H9 (cell line): ENCODE measurements around the gene PALS2. TPM values are rescaled to one million over a fixed set of nuclear protein-coding genes. Genes with fewer than 3 reads are reported as not detected.

Experiments used
- DNase-seq: peaks from one replicate; pipeline ENCODE4 v3.0.0-alpha.2; 2017
- H2AFZ ChIP-seq: one replicate; pipeline ENCODE4 v1.6.1; 2013; ENCODE audit warnings: mild to moderate bottlenecking, low read length, control low read depth, moderate library complexity
- H2AK5ac ChIP-seq: 2 replicates; pipeline ENCODE4 v1.6.1; 2013; ENCODE audit warnings: low read length, control low read depth, mixed read lengths; ENCODE audit not compliant: insufficient read length
- H2BK120ac ChIP-seq: one replicate; pipeline ENCODE4 v1.6.1; 2013; ENCODE audit warnings: low read depth, mild to moderate bottlenecking, low read length, control low read depth, inconsistent platforms; ENCODE audit not compliant: poor library complexity, severe bottlenecking
- H2BK12ac ChIP-seq: 2 replicates; pipeline ENCODE4 v1.6.1; 2013; ENCODE audit warnings: low read length, control low read depth, mixed read lengths, low read depth; ENCODE audit not compliant: insufficient read length
- H2BK15ac ChIP-seq: 2 replicates; pipeline ENCODE4 v1.6.1; 2013; ENCODE audit warnings: low read depth, low read length, control low read depth
- H2BK20ac ChIP-seq: one replicate; pipeline ENCODE4 v1.6.1; 2013; ENCODE audit warnings: low read depth, mild to moderate bottlenecking, low read length, control low read depth, inconsistent platforms; ENCODE audit not compliant: poor library complexity, severe bottlenecking
- H2BK5ac ChIP-seq: 2 replicates; pipeline ENCODE4 v1.6.1; 2013; ENCODE audit warnings: low read length, control low read depth, mixed read lengths; ENCODE audit not compliant: insufficient read length
- H3K14ac ChIP-seq: 2 replicates; pipeline ENCODE4 v1.6.1; 2013; ENCODE audit warnings: low read length, control low read depth; ENCODE audit not compliant: insufficient read depth
- H3K18ac ChIP-seq: 2 replicates; pipeline ENCODE4 v1.6.1; 2013; ENCODE audit warnings: low read depth, mild to moderate bottlenecking, mixed read lengths, low read length, control low read depth; ENCODE audit not compliant: insufficient read length
- H3K23ac ChIP-seq: 2 replicates; pipeline ENCODE4 v1.6.1; 2013; ENCODE audit warnings: low read length, control low read depth, mixed read lengths, low read depth; ENCODE audit not compliant: insufficient read length
- H3K23me2 ChIP-seq: 2 replicates; pipeline ENCODE4 v1.6.1; 2013; ENCODE audit warnings: low read depth, mild to moderate bottlenecking, mixed read lengths, low read length, control low read depth; ENCODE audit not compliant: insufficient read length, poor library complexity, severe bottlenecking
- H3K27ac ChIP-seq: 2 replicates; pipeline ENCODE4 v1.5.1; 2013; ENCODE audit warnings: low read length, control low read depth, mixed read lengths, low read depth; ENCODE audit not compliant: insufficient read length
- H3K27me3 ChIP-seq: 2 replicates; pipeline ENCODE4 v1.6.1; 2013; ENCODE audit warnings: low read length, control low read depth, inconsistent platforms; ENCODE audit not compliant: insufficient read depth
- H3K4ac ChIP-seq: 2 replicates; pipeline ENCODE4 v1.6.1; 2013; ENCODE audit warnings: low read depth, mild to moderate bottlenecking, control low read depth, inconsistent platforms, low read length, moderate library complexity
- H3K4me1 ChIP-seq: 2 replicates; pipeline ENCODE4 v1.6.1; 2013; ENCODE audit warnings: low read length, control low read depth, inconsistent platforms; ENCODE audit not compliant: insufficient read depth
- H3K4me2 ChIP-seq: 2 replicates; pipeline ENCODE4 v1.6.1; 2013; ENCODE audit warnings: low read length, control low read depth, mixed read lengths; ENCODE audit not compliant: insufficient read length, insufficient read depth
- H3K56ac ChIP-seq: 2 replicates; pipeline ENCODE4 v1.6.1; 2013; ENCODE audit warnings: low read depth, mild to moderate bottlenecking, mixed read lengths, low read length, control low read depth; ENCODE audit not compliant: insufficient read length
- H3K79me1 ChIP-seq: 2 replicates; pipeline ENCODE4 v1.6.1; 2013; ENCODE audit warnings: low read depth, mild to moderate bottlenecking, moderate library complexity, low read length, control low read depth, inconsistent platforms; ENCODE audit not compliant: insufficient read depth, poor library complexity, severe bottlenecking
- H3K79me2 ChIP-seq: 2 replicates; pipeline ENCODE4 v1.6.1; 2013; ENCODE audit warnings: low read length, control low read depth, inconsistent platforms; ENCODE audit not compliant: insufficient read depth
- H3K9ac ChIP-seq: 2 replicates; pipeline ENCODE4 v1.6.1; 2013; ENCODE audit warnings: low read length, control low read depth, mixed read lengths; ENCODE audit not compliant: insufficient read length; ENCODE audit errors: extremely low read depth
- H3K9me3 ChIP-seq: one replicate; pipeline ENCODE4 v1.6.1; 2013; ENCODE audit warnings: low read depth, low read length, inconsistent platforms; ENCODE audit not compliant: control insufficient read depth
- H3T11ph ChIP-seq: one replicate; pipeline ENCODE4 v1.6.1; 2013; ENCODE audit warnings: mild to moderate bottlenecking, low read length, control low read depth, inconsistent platforms
- H4K20me1 ChIP-seq: one replicate; pipeline ENCODE4 v1.6.1; 2013; ENCODE audit not compliant: control insufficient read depth, insufficient read length, insufficient read depth
- H4K5ac ChIP-seq: 2 replicates; pipeline ENCODE4 v1.6.1; 2013; ENCODE audit warnings: low read depth, mild to moderate bottlenecking, mixed read lengths, low read length, control low read depth; ENCODE audit not compliant: insufficient read length
- H4K8ac ChIP-seq: replicated peaks from 2 replicates; pipeline ENCODE4 v1.6.1; 2013; ENCODE audit warnings: low read length, control low read depth, mixed read lengths, low read depth; ENCODE audit not compliant: insufficient read length
- H4K91ac ChIP-seq: 2 replicates; pipeline ENCODE4 v1.6.1; 2013; ENCODE audit warnings: low read depth, mild to moderate bottlenecking, moderate library complexity, mixed read lengths, low read length, control low read depth; ENCODE audit not compliant: insufficient read length
- H3K27ac Mint-ChIP-seq, 3 experiments: 2 replicates in 2 of 3; 3 replicates in 1 of 3; pipeline ENCODE4 v1.8.0; 2020 to 2021; ENCODE audit warnings: mixed read lengths in 3 of 3, mild to moderate bottlenecking in 1 of 3, moderate library complexity in 1 of 3
- H3K27me3 Mint-ChIP-seq: 2 replicates; pipeline ENCODE4 v1.8.0; 2021; ENCODE audit warnings: low read depth, mild to moderate bottlenecking, moderate library complexity, mixed read lengths
- H3K36me3 Mint-ChIP-seq, 3 experiments: 2 replicates in 2 of 3; 3 replicates in 1 of 3; pipeline ENCODE4 v1.8.0; 2020 to 2021; ENCODE audit warnings: low read depth in 3 of 3, mixed read lengths in 3 of 3; ENCODE audit not compliant: insufficient read depth in 1 of 3
- H3K4me1 Mint-ChIP-seq, 2 experiments: 2 replicates each; pipeline ENCODE4 v1.8.0; 2020; ENCODE audit warnings: mixed read lengths in 2 of 2
- H3K4me3 Mint-ChIP-seq, 2 experiments: 2 replicates in 1 of 2; 3 replicates in 1 of 2; pipeline ENCODE4 v1.8.0; 2020 to 2021; ENCODE audit warnings: mild to moderate bottlenecking in 2 of 2, mixed read lengths in 2 of 2, moderate library complexity in 1 of 2
- H3K9me3 Mint-ChIP-seq, 2 experiments: 2 replicates in 1 of 2; 3 replicates in 1 of 2; pipeline ENCODE4 v1.8.0; 2020; ENCODE audit warnings: mild to moderate bottlenecking in 2 of 2, mixed read lengths in 2 of 2, moderate library complexity in 1 of 2
- WGBS: extraction: QIAGEN DNeasy Blood & Tissue Kit; methylation state at CpG from one replicate; pipeline ENCODE4 v1.1.7; 2013; ENCODE audit warnings: missing lambda C conversion rate, low lambda C conversion rate, mixed read lengths; ENCODE audit not compliant: insufficient read length; ENCODE audit errors: extremely low coverage; 5-methylcytosine and 5-hydroxymethylcytosine counted together
- total RNA-seq: library from RNA; stranded (reverse); gene quantifications from 2 replicates; pipeline ENCODE4 v1.2.1, GENCODE V29; 2021
- TF ChIP-seq, protein P1 (sequence below): fragments of 200-600 bp; sonication (generic); conservative IDR thresholded peaks from 3 replicates; pipeline ENCODE4 v1.8.0; 2021; ENCODE audit warnings: antibody characterized with exemption, mild to moderate bottlenecking

Gene PALS2
- total RNA-seq, 1 experiment from 2014 or later = 63.1 TPM

DNA sequence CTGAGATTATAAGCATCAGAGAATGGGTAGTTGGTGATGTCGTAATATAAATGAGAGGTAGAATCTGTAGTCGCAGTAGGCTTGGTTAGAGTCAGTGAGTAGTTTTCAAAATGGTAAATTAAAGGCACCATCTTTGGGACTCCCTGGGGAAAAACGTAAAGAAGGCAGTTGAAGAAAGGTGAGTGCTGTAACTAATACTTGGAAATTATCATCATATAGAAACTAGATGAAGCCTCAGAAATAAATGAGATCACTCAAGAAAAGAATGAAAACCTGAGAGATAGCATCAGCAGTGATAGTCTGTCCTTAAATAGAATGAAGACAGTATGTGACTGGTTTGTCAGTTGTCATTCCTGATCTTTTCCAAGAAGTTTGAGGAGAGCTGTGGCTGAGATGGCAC is 23.8 kb downstream of the PALS2 start:
- Histone ChIP-seq H3T11ph (no peak overlapping the region), H3K23ac (no peak overlapping the region), H4K20me1 (no peaks in the 10 kb centered on the region), H2BK5ac (no peak overlapping the region), H3K14ac (no peak overlapping the region), H3K9ac (no peak overlapping the region), H3K56ac (no peak overlapping the region), H3K4me2 (no peak overlapping the region), H4K91ac (no peak overlapping the region), H3K27ac (no peak overlapping the region), H3K4ac (no peak overlapping the region), H2BK120ac (no peak overlapping the region), H2AK5ac (no peak overlapping the region), H2BK20ac (no peak overlapping the region), H2AFZ (no peak overlapping the region), H3K18ac (no peak overlapping the region), H3K27me3 (no peaks in the 10 kb centered on the region), H4K8ac (no peak overlapping the region), H2BK15ac (no peak overlapping the region), H2BK12ac (no peak overlapping the region), H3K79me2 (peaks cover 37% of the 10 kb centered on the region), H4K5ac (no peak overlapping the region), H3K79me1 (peaks cover 5% of the 10 kb centered on the region), H3K4me1 (peaks cover 3% of the 10 kb centered on the region; the same call in 1 of the 2 replicates), H3K9me3 (no peaks in the 10 kb centered on the region), H3K23me2 (no peaks in the 10 kb centered on the region)
- no peak for DNase-seq
- H3K9me3 Mint-ChIP-seq = peaks cover 2% of the 10 kb centered on the region in 2 experiments; a peak in 3 of 5 replicates
- H3K27me3 Mint-ChIP-seq = no peaks in the 10 kb centered on the region
- peaks cover 0 to 13% (median 6%) of the 10 kb centered on the region in 3 experiments; a peak in 6 of 7 replicates for H3K36me3 Mint-ChIP-seq
- no peak overlapping the region for H3K27ac Mint-ChIP-seq
- TF ChIP-seq, protein P1, sequence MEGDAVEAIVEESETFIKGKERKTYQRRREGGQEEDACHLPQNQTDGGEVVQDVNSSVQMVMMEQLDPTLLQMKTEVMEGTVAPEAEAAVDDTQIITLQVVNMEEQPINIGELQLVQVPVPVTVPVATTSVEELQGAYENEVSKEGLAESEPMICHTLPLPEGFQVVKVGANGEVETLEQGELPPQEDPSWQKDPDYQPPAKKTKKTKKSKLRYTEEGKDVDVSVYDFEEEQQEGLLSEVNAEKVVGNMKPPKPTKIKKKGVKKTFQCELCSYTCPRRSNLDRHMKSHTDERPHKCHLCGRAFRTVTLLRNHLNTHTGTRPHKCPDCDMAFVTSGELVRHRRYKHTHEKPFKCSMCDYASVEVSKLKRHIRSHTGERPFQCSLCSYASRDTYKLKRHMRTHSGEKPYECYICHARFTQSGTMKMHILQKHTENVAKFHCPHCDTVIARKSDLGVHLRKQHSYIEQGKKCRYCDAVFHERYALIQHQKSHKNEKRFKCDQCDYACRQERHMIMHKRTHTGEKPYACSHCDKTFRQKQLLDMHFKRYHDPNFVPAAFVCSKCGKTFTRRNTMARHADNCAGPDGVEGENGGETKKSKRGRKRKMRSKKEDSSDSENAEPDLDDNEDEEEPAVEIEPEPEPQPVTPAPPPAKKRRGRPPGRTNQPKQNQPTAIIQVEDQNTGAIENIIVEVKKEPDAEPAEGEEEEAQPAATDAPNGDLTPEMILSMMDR = no peak
- WGBS = 100% methylated on average over 2 of the region's 3 CpGs
- peaks cover 0 to 2% of the 10 kb centered on the region in 2 experiments; a peak in 2 of 4 replicates for H3K4me1 Mint-ChIP-seq
- no peak overlapping the region for H3K4me3 Mint-ChIP-seq
